Transverse colon (tissue), 4 donors: ENCODE measurements around the gene FAM219A. TPM values are rescaled to one million over a fixed set of nuclear protein-coding genes. Genes with fewer than 3 reads are reported as not detected.

Experiments
- DNase-seq: peaks from one replicate; pipeline ENCODE4 v3.0.0-alpha.2; 2019
- H3K27ac ChIP-seq, 4 donors: fragments of 200-600 bp; sonication (generic); 2 replicates each; pipeline ENCODE4 v1.5.1; 2016 to 2018; ENCODE audit warnings: inconsistent platforms in 4 of 4
- H3K27me3 ChIP-seq: fragments of 200-600 bp; sonication (generic); 2 replicates; pipeline ENCODE4 v1.5.1; 2017; ENCODE audit warnings: inconsistent platforms
- H3K36me3 ChIP-seq, 4 donors: fragments of 200-600 bp; sonication (generic); 2 replicates each; pipeline ENCODE4 v1.5.1; 2017 to 2019; ENCODE audit warnings: inconsistent platforms in 4 of 4
- H3K4me1 ChIP-seq, 4 donors: fragments of 200-600 bp; sonication (generic); 2 replicates each; pipeline ENCODE4 v1.5.1; 2017 to 2020; ENCODE audit warnings: inconsistent platforms in 4 of 4
- H3K4me3 ChIP-seq, 4 donors: fragments of 200-600 bp; sonication (generic); 1 replicate in 1 of 4; 2 replicates in 3 of 4; pipeline versions ENCODE4 v1.5.1 to v1.6.1; 2017 to 2019; ENCODE audit warnings: inconsistent platforms in 4 of 4
- H3K9me3 ChIP-seq, 2 donors: fragments of 200-600 bp; sonication (generic); 2 replicates each; pipeline ENCODE4 v1.5.1; 2017 to 2019; ENCODE audit warnings: inconsistent platforms in 2 of 2
- CTCF ChIP-seq, 5 experiments: fragments of 200-600 bp in 3 of 5; fragments of 450-650 bp in 2 of 5; sonication (generic) in 3 of 5; IDR thresholded peaks; 1 replicate in 2 of 5; 2 replicates in 3 of 5; pipeline ENCODE4 v1.5.1; 2016 to 2017; ENCODE audit warnings: antibody characterized with exemption in 5 of 5, inconsistent platforms in 3 of 5, mild to moderate bottlenecking in 2 of 5, moderate library complexity in 1 of 5
- EP300 ChIP-seq: sonication (generic); formaldehyde crosslinking; IDR thresholded peaks from one replicate; pipeline ENCODE4 v1.6.1; 2017; ENCODE audit warnings: antibody characterized with exemption, low read depth
- POLR2A ChIP-seq: fragments of 450-650 bp; IDR thresholded peaks from one replicate; pipeline ENCODE4 v1.6.1; 2016; ENCODE audit warnings: antibody characterized with exemption, mild to moderate bottlenecking, moderate library complexity
- POLR2AphosphoS5 ChIP-seq, 3 donors: sonication (generic); formaldehyde crosslinking; IDR thresholded peaks; one replicate each; pipeline ENCODE4 v1.6.1; 2016; ENCODE audit warnings: antibody characterized with exemption in 3 of 3
- WGBS, 2 donors: methylation state at CpG; one replicate each; pipeline ENCODE4 v1.1.5; 2018; ENCODE audit warnings: low coverage in 1 of 2; 5-methylcytosine and 5-hydroxymethylcytosine counted together
- in situ Hi-C, 4 donors: fragments of 200-750 bp; cut with MboI; loops; one replicate each; pipeline versions ENCODE4 v1.15.0 to v1.15.1; 2017; ENCODE audit warnings: low sequenced_read_pairs in 3 of 4, low pct_ligation_motif_present in 1 of 4, low pct_unique_long_range_greater_than_20kb in 1 of 4
- intact Hi-C: fragments of 100-400 bp; cut with DNase I; formaldehyde crosslinking; loops from one replicate; pipeline ENCODE4 v1.15.1; 2023; ENCODE audit warnings: low total_unique reads
- total RNA-seq, 4 donors: library from RNA; depleted of rRNA; stranded (reverse); fragments of >200 nt; gene quantifications; one replicate each; pipeline ENCODE4 v1.1.0, GENCODE V29; 2016

Gene FAM219A
- total RNA-seq, 4 donors from 2014 or later = 3.7 to 15.3 (median 8.0) TPM

- no peak overlapping the region for H3K4me3 ChIP-seq
- no peaks in the 10 kb centered on the region for H3K9me3 ChIP-seq
- H3K4me1 ChIP-seq = peaks cover 12 to 24% (median 18%) of the 10 kb centered on the region in 4 donors
- no peak for DNase-seq
- intact Hi-C loops (loop anchor here (5.0 kb wide), 1 partner anchor 257 kb away; the partner anchor contains the start of gene DCAF12), in situ Hi-C loops (loop anchor here in 1 of 4 donors (10.0 kb wide), 1 partner anchor 49 kb away; no protein-coding TSS in a partner anchor)
- 86 to 92% methylated on average over 2 to 4 of the region's 4 CpGs for WGBS, 2 donors
- no peaks in the 10 kb centered on the region for H3K36me3 ChIP-seq
- TF ChIP-seq EP300 (no peak), CTCF (IDR thresholded peaks at IDR 0.05) (no peak), POLR2A (no peak), POLR2AphosphoS5 (IDR thresholded peaks at IDR 0.05) (no peak)
- H3K27ac ChIP-seq = no peak overlapping the region
- no peaks in the 10 kb centered on the region for H3K27me3 ChIP-seq
Measured at GRCh38 chr9:34383904-34384303, 74.5 kb downstream of the FAM219A start.

- no peaks in the 10 kb centered on the region for H3K9me3 ChIP-seq
- WGBS, 2 donors = 86 to 100% methylated on average over 1 to 3 of the region's 3 CpGs
- no peaks in the 10 kb centered on the region for H3K36me3 ChIP-seq
- no peak overlapping the region for H3K4me3 ChIP-seq
- no peaks in the 10 kb centered on the region for H3K27me3 ChIP-seq
- intact Hi-C loops (loop anchor here (5.0 kb wide), 1 partner anchor 256 kb away; the partner anchor contains the start of gene DCAF12), in situ Hi-C loops (loop anchor here in 1 of 4 donors (10.0 kb wide), 1 partner anchor 48 kb away; no protein-coding TSS in a partner anchor)
- no peak for DNase-seq
- TF ChIP-seq CTCF (IDR thresholded peaks at IDR 0.05) = no peak
- no peak for TF ChIP-seq POLR2A
- TF ChIP-seq POLR2AphosphoS5 (IDR thresholded peaks at IDR 0.05) = no peak
- TF ChIP-seq EP300 = no peak
- H3K4me1 ChIP-seq = peaks cover 12 to 24% (median 18%) of the 10 kb centered on the region in 4 donors
- H3K27ac ChIP-seq = no peak overlapping the region
Measured at GRCh38 chr9:34382879-34383278, 75.5 kb downstream of the FAM219A start.

- H3K27ac ChIP-seq = no peak overlapping the region
- H3K4me3 ChIP-seq = no peak overlapping the region
- 87 to 96% methylated on average over 3 to 5 of the region's 5 CpGs for WGBS, 2 donors
- no peak for TF ChIP-seq POLR2AphosphoS5 (IDR thresholded peaks at IDR 0.05)
- no peak for TF ChIP-seq POLR2A
- TF ChIP-seq CTCF (IDR thresholded peaks at IDR 0.05) = no peak
- no peak for TF ChIP-seq EP300
- no peaks in the 10 kb centered on the region for H3K27me3 ChIP-seq
- in situ Hi-C loops (loop anchor here in 1 of 4 donors (10.0 kb wide), 1 partner anchor 47 kb away; no protein-coding TSS in a partner anchor), intact Hi-C loops (loop anchor here (5.0 kb wide), 1 partner anchor 255 kb away; the partner anchor contains the start of gene DCAF12)
- no peaks in the 10 kb centered on the region for H3K9me3 ChIP-seq
- H3K36me3 ChIP-seq = no peaks in the 10 kb centered on the region
- peaks cover 17 to 26% (median 21%) of the 10 kb centered on the region in 4 donors for H3K4me1 ChIP-seq
- no peak for DNase-seq
Measured at GRCh38 chr9:34382054-34382453, 76.3 kb downstream of the FAM219A start.

GRCh38 chr9:34381323-34381722 is 77.0 kb downstream of the FAM219A start:
- H3K27me3 ChIP-seq = no peaks in the 10 kb centered on the region
- peak; percentile 63 for DNase-seq
- peak overlapping the region; percentile 74 to 86 (median 78) for H3K27ac ChIP-seq
- H3K36me3 ChIP-seq = no peaks in the 10 kb centered on the region
- WGBS, 2 donors = 31% methylated on average over 17 of the region's 17 CpGs; no CpG with 5 or more reads in 1 of the 2 donors
- peak overlapping the region; percentile 39 to 52 (median 46) for H3K4me3 ChIP-seq
- TF ChIP-seq POLR2AphosphoS5 (IDR thresholded peaks at IDR 0.05) = no peak
- TF ChIP-seq CTCF (IDR thresholded peaks at IDR 0.05) = no peak
- TF ChIP-seq POLR2A = no peak
- no peak for TF ChIP-seq EP300
- intact Hi-C loops (loop anchor here (5.0 kb wide), 1 partner anchor 254 kb away; the partner anchor contains the start of gene DCAF12), in situ Hi-C loops (loop anchor here in 1 of 4 donors (10.0 kb wide), 1 partner anchor 47 kb away; no protein-coding TSS in a partner anchor)
- no peaks in the 10 kb centered on the region for H3K9me3 ChIP-seq
- H3K4me1 ChIP-seq = peaks cover 17 to 26% (median 21%) of the 10 kb centered on the region in 4 donors
